GM12878 (cell line): Measurements from ENCODE around the gene OR8B2. TPM values are rescaled to one million over a fixed set of nuclear protein-coding genes. Genes with fewer than 3 reads are reported as not detected.
"Not testable (repeated sequence)": the region's sequence is repeated elsewhere in the genome, so short reads cannot be mapped to it uniquely, and the experiment has no call there.

ENCODE experiments used
- ATAC-seq: fragments of 200-7000 bp; cut with Tn5 transposase; 3 replicates; pipeline ENCODE4 v1.9.1; 2020; ENCODE audit warnings: mild to moderate bottlenecking, moderate library complexity
- BruUV-seq: library from RNA; stranded (reverse); fragments of 400-500 nt; replicated peaks from 2 replicates; lab custom pipeline; 2021; lab: Mats Ljungman, UMichigan
- CTCF ChIA-PET: fragments of 300-600 bp; sonication (Branson Sonifier 250); formaldehyde crosslinking; extraction: SDS; loops from one replicate; lab custom pipeline; 2021; ENCODE audit warnings: inconsistent platforms; lab: Yijun Ruan, JAX
- POLR2A ChIA-PET: fragments of 350-600 bp; formaldehyde crosslinking; extraction: SDS; loops from one replicate; lab custom pipeline; 2021; ENCODE audit warnings: inconsistent platforms; lab: Charles Lee
- RAD21 ChIA-PET: fragments of 300-600 bp; sonication (Branson Sonifier 250); formaldehyde crosslinking; loops from one replicate; lab custom pipeline; 2023; ENCODE audit warnings: antibody characterized with exemption; ENCODE audit not compliant: unreplicated experiment; lab: Charles Lee
- SMC1A ChIA-PET: fragments of 300-600 bp; sonication (Branson Sonifier 250); formaldehyde crosslinking; loops from one replicate; lab custom pipeline; 2023; ENCODE audit not compliant: unreplicated experiment, uncharacterized antibody; lab: Charles Lee
- DNase-seq: peaks from one replicate; pipeline ENCODE4 v3.0.0-alpha.2; 2011; ENCODE audit warnings: low read depth, low spot score
- FAIRE-seq: peaks from 3 replicates; lab custom pipeline; 2011; peaks lifted over from hg19 to GRCh38; lab: Jason Lieb, UNC
- H2AFZ ChIP-seq: 2 replicates; pipeline ENCODE4 v1.6.0; 2011; ENCODE audit warnings: low read depth, low read length, control low read depth; ENCODE audit not compliant: control insufficient read depth
- H3K27ac ChIP-seq: 2 replicates; pipeline ENCODE4 v1.5.1; 2011; ENCODE audit warnings: control low read depth; ENCODE audit not compliant: control insufficient read depth, insufficient read depth
- H3K27me3 ChIP-seq, 2 experiments: replicated peaks in 1 of 2; 2 replicates each; pipeline versions ENCODE4 v1.6.0 to v1.6.1; 2011; ENCODE audit warnings: low read length in 1 of 2; ENCODE audit not compliant: control insufficient read depth in 2 of 2, insufficient read depth in 2 of 2
- H3K36me3 ChIP-seq, 2 experiments: 2 replicates each; pipeline ENCODE4 v1.5.1; 2011; ENCODE audit warnings: low read length in 1 of 2; ENCODE audit not compliant: control insufficient read depth in 2 of 2, insufficient read depth in 2 of 2
- H3K4me1 ChIP-seq: 2 replicates; pipeline ENCODE4 v1.6.1; 2011; ENCODE audit warnings: mild to moderate bottlenecking, low read length, moderate library complexity, mixed read lengths; ENCODE audit not compliant: control insufficient read depth, insufficient read depth
- H3K4me2 ChIP-seq: 2 replicates; pipeline ENCODE4 v1.6.0; 2011; ENCODE audit warnings: control low read depth; ENCODE audit not compliant: control insufficient read depth, insufficient read depth
- H3K4me3 ChIP-seq: fragments of 200-600 bp; sonication (generic); 2 replicates; pipeline ENCODE4 v1.5.1; 2016
- H3K79me2 ChIP-seq: 2 replicates; pipeline ENCODE4 v1.6.0; 2011; ENCODE audit warnings: low read length; ENCODE audit not compliant: control insufficient read depth, insufficient read depth
- H3K9ac ChIP-seq: 2 replicates; pipeline ENCODE4 v1.8.0; 2011; ENCODE audit warnings: low read length, control low read depth, mixed read lengths; ENCODE audit not compliant: control insufficient read depth, insufficient read depth
- H3K9me3 ChIP-seq: replicated peaks from 3 replicates; pipeline ENCODE4 v1.5.1; 2011; ENCODE audit warnings: mild to moderate bottlenecking, low read length; ENCODE audit not compliant: control insufficient read depth, insufficient read depth
- H4K20me1 ChIP-seq: 2 replicates; pipeline ENCODE4 v1.6.0; 2011; ENCODE audit not compliant: control insufficient read depth, insufficient read depth
- ASH2L ChIP-seq: fragments of 300-600, 200-600 bp; sonication (generic); IDR thresholded peaks from 2 replicates; pipeline ENCODE4 v1.6.1; 2017; ENCODE audit warnings: low read depth, mild to moderate bottlenecking, borderline replicate concordance
- JUNB ChIP-seq: IDR thresholded peaks from 2 replicates; pipeline ENCODE4 v1.6.1; 2016; ENCODE audit warnings: antibody characterized with exemption, mild to moderate bottlenecking
- NFYA ChIP-seq: IDR thresholded peaks from 2 replicates; pipeline ENCODE4 v1.6.1; 2011; ENCODE audit warnings: low read depth, mild to moderate bottlenecking, low read length, improper control_type of control experiment, borderline replicate concordance
- USF2 ChIP-seq: IDR thresholded peaks from 2 replicates; pipeline ENCODE4 v1.6.1; 2011; ENCODE audit warnings: low read depth, low read length, improper control_type of control experiment, borderline replicate concordance
- WGBS: methylation state at CpG from one replicate; pipeline ENCODE4 v1.1.6; 2016; ENCODE audit warnings: low lambda C conversion rate; ENCODE audit not compliant: insufficient replicate concordance, insufficient coverage; ENCODE audit errors: missing lambda C conversion rate; 5-methylcytosine and 5-hydroxymethylcytosine counted together
- in situ Hi-C: fragments of 300-500 bp; cut with MboI; formaldehyde crosslinking; loops from 9 replicates; pipeline ENCODE4 v1.14.3; 2018; ENCODE audit warnings: mixed read lengths
- intact Hi-C: fragments of 100-400 bp; cut with micrococcal nuclease; formaldehyde crosslinking; loops from one replicate; pipeline ENCODE4 v1.14.2; 2022; ENCODE audit not compliant: unreplicated experiment
- polyA plus RNA-seq, 11 experiments: library from polyadenylated mRNA; depleted of rRNA in 4 of 11; unstranded in 6 of 11; stranded (reverse) in 5 of 11; fragments of >200 nt; fragmentation: Nextera tagmentation in 4 of 11; fragmentation: Illumina TruSeq in 1 of 11; extraction: Ambion mirVana in 4 of 11; extraction: Trizol in 1 of 11; gene quantifications; 1 replicate in 1 of 11; 2 replicates in 10 of 11; pipeline versions ENCODE4 v1.2.1 to v1.2.3, GENCODE V29; 2011 to 2016; ENCODE audit warnings: inconsistent platforms in 2 of 11, missing spikeins in 2 of 11, low read depth in 1 of 11
- total RNA-seq, 4 experiments: library from RNA; depleted of rRNA in 3 of 4; stranded (reverse); fragments of >200 nt in 3 of 4; fragmentation: Illumina TruSeq in 1 of 4; extraction: Trizol in 1 of 4; gene quantifications; 2 replicates each; pipeline versions ENCODE4 v1.2.1 to v1.2.3, GENCODE V29; 2013 to 2021

Gene OR8B2
- total and polyA plus RNA-seq, 10 of the 15 experiments (the other 5 are each of a cell fraction or from before 2014, with no cell fraction given), result not detected

GRCh38 chr11:124394408-124394807 is 10.1 kb upstream of the OR8B2 start (continued):
- TF ChIP-seq ASH2L, result no peak

GRCh38 chr11:124382857-124383256 is 1.4 kb downstream of the OR8B2 start:
- RAD21 ChIA-PET, FAIRE-seq, BruUV-seq, CTCF ChIA-PET, ATAC-seq, H3K4me2 ChIP-seq, H3K27me3 ChIP-seq, DNase-seq, H3K4me1 ChIP-seq, H3K9me3 ChIP-seq, H3K27ac ChIP-seq, SMC1A ChIA-PET, POLR2A ChIA-PET, in situ Hi-C loops, H2AFZ ChIP-seq, H3K79me2 ChIP-seq, H3K4me3 ChIP-seq, intact Hi-C loops, H4K20me1 ChIP-seq, H3K9ac ChIP-seq, H3K36me3 ChIP-seq: not testable (repeated sequence)
- WGBS, result 32% methylated on average over 2 of the region's 6 CpGs

GRCh38 chr11:124380585-124380984 is 3.7 kb downstream of the OR8B2 start:
- DNase-seq (no peak), ATAC-seq (no peak), FAIRE-seq (no peak)
- ChIA-PET CTCF (no interaction called here), POLR2A (no interaction called here), SMC1A (no interaction called here), RAD21 (no interaction called here)
- Histone ChIP-seq H3K36me3 (no peaks in the 10 kb centered on the region), H3K4me2 (no peak overlapping the region), H3K27me3 (no peaks in the 10 kb centered on the region), H3K9ac (no peak overlapping the region), H4K20me1 (no peaks in the 10 kb centered on the region), H2AFZ (no peak overlapping the region), H3K9me3 (no peaks in the 10 kb centered on the region), H3K4me1 (no peaks in the 10 kb centered on the region), H3K4me3 (no peak overlapping the region), H3K27ac (no peak overlapping the region), H3K79me2 (no peaks in the 10 kb centered on the region)
- WGBS, result 43% methylated on average over 2 of the region's 2 CpGs
- BruUV-seq, result no TSS peak
- in situ Hi-C loops, result no loop called here
- TF ChIP-seq NFYA (no peak), USF2 (no peak), JUNB (no peak)
- TF ChIP-seq, all 136 proteins: peak for 0
- intact Hi-C loops, result no loop called here
